ENCODE measurements around the gene BLOC1S6.

Gene BLOC1S6

GRCh38 chr15:45585069-45585791, 1.9 kb upstream of the BLOC1S6 start:
- TF ChIP-seq POLR2AphosphoS5 (IDR thresholded peaks at IDR 0.05; ENCODE audit: low read depth) (no peak), REST (IDR thresholded peaks at IDR 0.05; ENCODE audit: insufficient replicate concordance, low read depth) (no peak), CTCF (IDR thresholded peaks at IDR 0.05; ENCODE audit: insufficient read depth, low read length) (no peak), GABPA (IDR thresholded peaks at IDR 0.05; ENCODE audit: low read depth) (no peak), SPI1 (IDR thresholded peaks at IDR 0.05; ENCODE audit: borderline replicate concordance, low read depth) (no peak)

GRCh38 chr15:45586125-45586524, 1.1 kb upstream of the BLOC1S6 start:
- no peak for DNase-seq (ENCODE audit: low read depth in 1 of 2, low spot score in 1 of 2)
- TF ChIP-seq SPI1 (IDR thresholded peaks at IDR 0.05; ENCODE audit: borderline replicate concordance, low read depth) (no peak), CTCF (IDR thresholded peaks at IDR 0.05; ENCODE audit: insufficient read depth, low read length) (no peak), POLR2AphosphoS5 (IDR thresholded peaks at IDR 0.05; ENCODE audit: low read depth) (no peak), REST (IDR thresholded peaks at IDR 0.05; ENCODE audit: insufficient replicate concordance, low read depth) (no peak), GABPA (IDR thresholded peaks at IDR 0.05; ENCODE audit: low read depth) (no peak)
- Histone ChIP-seq H3K27me3 (ENCODE audit: insufficient read depth, poor library complexity, severe bottlenecking) (no peaks in the 10 kb centered on the region), H3K4me3 (replicated peaks; ENCODE audit: insufficient read depth, low read length) (peak overlapping the region; percentile 93), H3K27ac (replicated peaks) (peak overlapping the region; percentile 97)

More at GRCh38 chr15:45585069-45585791, 1.9 kb upstream of the BLOC1S6 start:
- no peak overlapping the region for H3K27ac ChIP-seq (replicated peaks)
- no peaks in the 10 kb centered on the region for H3K27me3 ChIP-seq (ENCODE audit: insufficient read depth, poor library complexity, severe bottlenecking)
- DNase-seq (ENCODE audit: low read depth in 1 of 2, low spot score in 1 of 2) = no peak
- H3K4me3 ChIP-seq (replicated peaks; ENCODE audit: insufficient read depth, low read length) = no peak overlapping the region

- Histone ChIP-seq H3K4me3 (replicated peaks; ENCODE audit: insufficient read depth, low read length) (peak overlapping the region; percentile 93), H3K27ac (replicated peaks) (peak overlapping the region; percentile 97), H3K27me3 (ENCODE audit: insufficient read depth, poor library complexity, severe bottlenecking) (no peaks in the 10 kb centered on the region)
- TF ChIP-seq SPI1 (IDR thresholded peaks at IDR 0.05; ENCODE audit: borderline replicate concordance, low read depth) = no peak
- no peak for TF ChIP-seq REST (IDR thresholded peaks at IDR 0.05; ENCODE audit: insufficient replicate concordance, low read depth)
- TF ChIP-seq POLR2AphosphoS5 (IDR thresholded peaks at IDR 0.05; ENCODE audit: low read depth) = no peak
- no peak for TF ChIP-seq CTCF (IDR thresholded peaks at IDR 0.05; ENCODE audit: insufficient read depth, low read length)
- TF ChIP-seq GABPA (IDR thresholded peaks at IDR 0.05; ENCODE audit: low read depth) = no peak
- no peak for DNase-seq (ENCODE audit: low read depth in 1 of 2, low spot score in 1 of 2)
Measured at GRCh38 chr15:45586601-45587094, 531 bp upstream of the BLOC1S6 start.

All from HL-60 (cell line).